NCI-H82 (cell line): ENCODE measurements around the gene PTPRN2.
"Not testable (repeated sequence)": the region's sequence is repeated elsewhere in the genome, so short reads cannot be mapped to it uniquely, and the experiment has no call there.

Experiments used
- DNase-seq: peaks from one replicate; lab custom pipeline; 2025; lab: John Stamatoyannopoulos, UW

Gene PTPRN2

GRCh38 chr7:158322616-158323530 is 264.8 kb downstream of the PTPRN2 start:
- DNase-seq: no peak

GRCh38 chr7:158321936-158322615 is 265.5 kb downstream of the PTPRN2 start:
- no peak for DNase-seq

- DNase-seq: no peak
These were observed 266.4 kb downstream of the PTPRN2 start for GRCh38 chr7:158321056-158321700.

DNA sequence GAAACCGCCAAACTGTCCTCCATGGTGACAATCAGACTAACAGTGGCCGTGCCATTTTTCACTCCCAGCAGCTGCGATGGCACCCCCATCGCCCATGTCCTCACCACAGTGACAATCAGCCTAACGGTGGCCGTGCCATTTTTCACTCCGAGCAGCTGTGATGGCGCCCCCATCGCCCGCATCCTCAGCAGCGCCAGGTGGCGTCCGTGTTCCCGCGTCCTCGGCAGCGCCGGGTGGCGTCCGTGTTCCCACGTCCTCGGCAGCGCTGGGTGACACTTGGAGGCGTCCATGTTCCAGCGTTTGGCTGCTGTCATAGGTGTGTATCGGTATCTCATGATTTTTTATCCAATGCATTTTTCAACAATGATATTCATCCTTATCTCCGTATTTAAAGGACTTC is 267.3 kb downstream of the PTPRN2 start:
- DNase-seq: no peak

DNA sequence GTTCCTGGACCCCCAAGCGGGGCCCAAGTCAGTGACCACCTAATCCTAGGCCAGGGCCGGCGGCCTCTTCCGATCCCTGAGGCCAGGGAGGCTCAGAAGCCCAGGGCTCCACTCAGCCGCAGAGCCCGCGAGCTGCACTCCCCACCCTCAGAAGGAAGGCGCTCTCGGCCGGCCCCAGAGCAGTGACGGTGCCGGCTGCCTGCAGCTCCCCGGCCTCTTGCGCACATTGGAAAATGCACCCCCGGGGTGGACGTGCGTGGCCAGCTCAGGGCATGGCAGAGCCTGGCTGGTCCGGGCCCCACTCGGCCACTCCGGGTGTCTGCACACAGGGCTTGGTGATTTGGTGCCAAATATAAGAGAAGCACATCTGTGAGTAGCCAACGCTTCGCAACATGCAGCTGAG is 269.1 kb downstream of the PTPRN2 start:
- DNase-seq: no peak

DNA sequence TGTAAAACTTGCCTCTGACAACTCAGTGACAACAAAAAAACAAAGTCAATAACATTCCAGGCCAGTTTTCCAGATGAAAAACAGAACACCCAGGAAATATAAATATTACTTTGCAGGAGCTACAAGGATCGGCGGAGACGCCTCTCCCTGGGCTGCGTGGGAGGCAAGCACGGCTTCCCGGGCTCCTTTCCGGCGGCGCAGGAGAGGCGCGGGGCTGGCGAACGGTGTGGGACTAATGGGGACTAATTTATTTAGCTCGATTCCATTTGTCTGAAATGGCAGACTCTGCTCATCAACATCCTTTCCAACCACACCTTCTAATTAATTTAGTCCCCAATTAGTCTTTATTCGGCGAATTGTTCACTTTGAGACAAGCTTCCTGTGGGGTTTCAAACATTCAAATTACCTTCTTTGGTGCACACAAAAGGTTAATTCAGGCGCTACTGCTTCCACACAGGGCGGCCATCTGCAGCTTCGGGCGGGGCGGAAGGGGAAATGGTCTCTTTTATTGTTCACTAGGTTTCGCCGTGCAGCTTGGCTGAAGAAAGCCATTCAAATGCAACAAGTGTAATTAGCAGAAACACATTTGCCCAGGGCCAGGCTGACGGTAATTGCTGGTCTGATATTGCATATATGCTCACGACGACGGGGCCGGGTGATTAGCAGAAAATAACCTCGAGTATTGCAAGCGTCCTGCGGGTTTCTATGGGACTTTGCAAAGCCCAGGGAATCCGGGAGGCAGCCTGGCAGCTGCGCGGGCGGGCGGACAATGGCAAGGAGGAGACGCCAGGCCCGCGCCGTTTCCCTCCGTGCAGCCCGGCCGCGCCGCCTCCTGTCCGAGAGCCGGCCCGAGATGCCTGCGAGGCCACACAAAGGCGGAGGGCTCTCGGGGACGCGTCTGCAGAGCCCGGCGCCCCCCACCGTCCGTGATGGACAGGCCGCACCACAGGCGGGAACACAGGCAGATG is 270.1 kb downstream of the PTPRN2 start:
- no peak for DNase-seq

- no peak for DNase-seq
These were observed 271.1 kb downstream of the PTPRN2 start for GRCh38 chr7:158316466-158317031.

DNA sequence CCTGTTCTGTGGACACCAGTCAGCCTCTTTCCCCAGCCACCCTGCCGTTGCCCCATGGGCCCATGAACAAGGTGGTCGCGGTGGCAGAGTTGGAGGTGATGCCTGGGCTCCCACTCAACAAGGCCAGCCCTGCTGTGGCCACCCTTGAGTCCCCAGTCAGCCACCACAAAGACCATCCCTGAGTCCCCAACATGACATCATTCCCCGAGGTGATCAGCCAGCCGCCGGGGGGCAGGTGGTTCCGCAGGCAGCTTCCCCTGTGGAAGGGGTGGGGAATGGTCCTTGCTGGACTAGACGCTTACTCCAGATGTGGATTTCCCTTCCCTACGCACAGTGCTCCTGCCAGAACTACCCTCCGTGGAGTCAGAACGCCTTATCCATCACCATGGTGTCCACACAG is 271.7 kb downstream of the PTPRN2 start:
- no peak for DNase-seq

DNA sequence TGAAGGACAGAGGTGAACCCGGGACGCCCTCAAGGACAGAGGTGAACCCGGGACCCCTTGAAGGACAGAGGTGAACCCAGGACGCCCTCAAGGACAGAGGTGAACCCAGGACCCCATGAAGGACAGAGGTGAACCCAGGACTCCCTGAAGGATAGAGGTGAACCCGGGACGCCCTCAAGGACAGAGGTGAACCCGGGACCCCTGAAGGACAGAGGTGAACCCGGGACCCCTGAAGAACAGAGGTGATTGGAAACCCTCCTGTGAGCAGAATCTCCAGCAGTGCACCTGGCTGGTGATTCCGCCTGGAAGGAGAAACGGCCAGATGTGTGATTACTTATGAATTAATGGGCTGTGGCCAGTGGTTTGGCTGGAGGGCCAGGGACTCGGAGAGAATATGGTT is 272.3 kb downstream of the PTPRN2 start:
- no peak for DNase-seq

DNA sequence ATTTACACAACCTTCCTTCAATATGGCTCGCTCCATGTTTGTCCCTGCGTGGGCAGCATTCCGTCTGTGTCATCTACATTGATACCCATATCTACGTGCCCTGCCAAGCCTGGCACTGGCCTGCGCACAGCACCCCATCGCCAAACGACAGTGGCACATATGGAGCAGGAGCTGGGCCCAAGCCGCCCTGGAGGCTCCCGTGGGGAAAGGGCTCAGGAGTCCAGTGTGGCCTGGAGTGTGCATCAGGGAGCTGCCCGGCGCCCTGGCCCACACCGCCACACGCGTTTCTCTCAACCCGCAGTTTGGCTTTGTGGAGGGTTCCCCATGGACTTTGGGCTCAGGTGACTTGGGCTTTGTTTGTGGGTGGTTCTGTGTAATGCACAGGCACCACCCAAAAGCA is 273.2 kb downstream of the PTPRN2 start:
- no peak for DNase-seq

- DNase-seq: no peak
These were observed 273.7 kb downstream of the PTPRN2 start for GRCh38 chr7:158313931-158314330.

DNA sequence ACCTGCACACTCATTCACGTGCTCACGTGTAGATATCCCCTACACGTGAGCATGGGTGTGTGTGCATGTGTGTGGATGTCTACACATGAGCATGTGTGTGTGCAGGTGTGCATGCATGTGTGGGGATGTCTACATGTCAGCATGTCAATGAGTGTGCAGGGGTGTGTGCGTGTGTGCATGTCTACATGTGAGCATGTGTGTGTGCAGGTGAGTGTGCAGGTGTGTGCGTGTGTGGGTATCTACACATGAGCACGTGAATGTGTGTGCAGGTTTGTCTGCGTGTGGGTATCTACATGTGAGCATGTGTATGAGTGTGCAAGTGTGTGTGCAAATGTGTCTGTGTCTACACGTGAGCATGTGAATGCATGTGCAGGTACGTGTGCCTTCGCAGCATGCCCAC is 274.8 kb downstream of the PTPRN2 start:
- DNase-seq: no peak

DNA sequence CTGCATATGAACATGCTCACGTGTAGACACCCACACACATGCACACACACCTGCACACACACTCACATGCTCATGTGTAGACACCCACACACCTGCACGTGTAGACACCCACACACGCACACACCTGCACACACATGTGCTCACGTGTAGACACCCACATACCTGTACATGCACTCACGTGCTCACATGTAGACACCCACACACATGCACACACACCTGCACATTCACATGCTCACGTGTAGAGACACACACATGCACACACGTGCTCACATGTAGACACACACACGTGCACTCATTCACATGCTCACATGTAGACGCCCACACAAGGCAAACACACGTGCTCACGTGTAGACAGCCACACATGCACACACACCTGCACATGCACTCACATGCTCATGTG is 275.8 kb downstream of the PTPRN2 start:
- no peak for DNase-seq

- no peak for DNase-seq
These were observed 276.5 kb downstream of the PTPRN2 start for GRCh38 chr7:158310924-158311666.

DNA sequence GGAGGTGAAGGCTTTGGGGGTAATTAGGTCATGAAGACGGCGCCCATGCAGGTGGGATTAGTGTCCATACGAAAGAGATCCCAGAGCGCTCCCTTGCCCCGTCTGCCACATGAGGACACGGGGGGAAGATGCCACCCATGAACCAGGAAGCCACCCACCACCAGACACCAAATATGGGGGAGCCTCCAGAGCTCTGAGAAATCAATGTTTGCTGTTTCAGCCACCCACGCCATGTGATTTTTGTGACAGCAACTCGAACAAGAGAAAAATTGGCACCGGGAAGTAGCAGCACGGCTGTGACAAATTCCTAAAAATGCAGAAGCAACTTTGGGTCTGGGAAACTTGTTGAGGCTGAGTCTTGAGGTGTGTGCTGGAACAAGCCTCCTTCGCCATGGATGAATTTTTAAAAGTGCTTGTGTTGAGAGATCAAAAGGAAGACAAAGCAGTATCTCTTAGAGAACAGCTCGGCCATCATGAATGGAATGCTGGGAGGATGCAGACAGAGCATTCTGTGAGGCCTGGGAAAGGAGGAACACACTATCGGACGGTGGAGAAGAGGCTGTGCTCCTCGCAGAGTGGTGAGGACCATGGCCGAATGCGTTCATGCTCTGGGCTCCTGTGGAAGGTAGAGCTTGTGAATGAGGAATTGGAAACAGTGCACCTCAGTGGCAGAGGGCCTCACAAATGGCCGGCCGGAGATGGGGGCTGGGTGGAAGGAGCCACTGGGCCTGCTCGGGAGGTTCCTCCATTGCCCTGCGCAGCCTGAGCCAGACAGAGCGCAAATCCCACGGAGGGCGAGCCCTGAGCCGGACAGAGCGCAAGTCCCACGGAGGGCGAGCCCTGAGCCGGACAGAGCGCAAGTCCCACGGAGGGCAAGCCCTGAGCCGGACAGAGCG is 277.5 kb downstream of the PTPRN2 start:
- no peak for DNase-seq

- DNase-seq: no peak
These were observed 279.6 kb downstream of the PTPRN2 start for GRCh38 chr7:158308001-158308400.

GRCh38 chr7:158304072-158304471 is 283.6 kb downstream of the PTPRN2 start:
- not testable (repeated sequence) for DNase-seq

- DNase-seq: no peak
These were observed 284.5 kb downstream of the PTPRN2 start for GRCh38 chr7:158303121-158303520.

DNA sequence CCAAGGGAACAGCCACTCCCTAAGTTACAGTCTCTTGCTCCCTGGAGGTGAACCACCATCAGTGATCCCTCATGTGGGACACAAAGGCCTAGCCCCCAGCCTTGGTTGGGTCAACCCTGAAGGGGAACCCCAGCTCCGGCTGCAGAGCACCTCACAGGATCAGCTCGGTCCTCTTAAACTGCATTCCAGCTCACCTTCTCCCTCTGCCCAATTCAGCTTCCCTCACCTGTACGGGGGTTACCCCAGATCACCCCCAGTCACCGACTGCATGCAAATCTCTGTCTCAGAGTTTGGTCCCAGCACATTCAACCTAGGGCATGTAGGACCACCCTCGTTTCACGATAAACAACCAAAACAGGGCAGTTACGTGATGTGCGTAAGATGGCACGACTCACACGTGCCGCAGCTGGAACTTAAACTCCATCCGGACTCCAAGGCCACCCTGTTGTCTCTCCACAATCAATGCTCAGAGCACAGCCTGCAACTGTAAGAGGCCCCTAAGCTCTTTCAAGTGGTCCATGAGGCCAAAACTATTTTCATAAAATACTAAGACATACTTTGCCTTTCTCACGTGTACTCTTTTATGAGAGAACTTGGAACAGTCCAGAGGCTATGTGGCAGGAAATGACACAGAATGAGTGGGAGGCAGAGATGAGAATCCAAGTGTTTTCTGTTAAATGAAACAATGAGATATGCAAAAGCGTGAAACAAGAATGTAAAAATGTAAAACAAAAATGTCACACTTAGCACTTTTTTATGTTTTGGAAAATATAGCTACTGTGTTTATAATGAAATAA is 285.2 kb downstream of the PTPRN2 start:
- DNase-seq: no peak
